ENCODE measurements around the gene DNAI7. TPM values are rescaled to one million over a fixed set of nuclear protein-coding genes. Genes with fewer than 3 reads are reported as not detected.

DNAI7 gene
- total and polyA plus RNA-seq, 2 donors (not counting 1 experiment from before 2014, with no cell fraction given), result 0.62 TPM; not detected in 1

DNA sequence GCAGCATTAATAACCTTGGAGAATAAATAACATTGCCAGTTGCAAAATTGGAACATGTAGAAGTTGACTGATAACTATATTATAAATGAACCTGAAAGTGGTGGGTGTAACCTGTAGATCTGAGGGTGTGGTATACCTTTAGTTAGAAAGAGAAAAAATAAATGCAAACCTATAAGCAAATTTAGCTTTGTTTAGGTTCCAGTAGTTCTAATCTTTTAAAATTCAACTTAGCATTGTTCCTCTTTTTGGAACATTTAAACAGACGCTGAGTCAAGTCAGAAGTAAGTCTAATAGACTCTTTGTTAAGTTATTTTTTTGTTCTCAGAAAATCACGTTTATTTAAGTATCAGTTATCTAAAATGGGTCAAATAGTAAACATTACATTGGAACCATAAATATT is 120.0 kb downstream of the DNAI7 start:
- H4K20me1 ChIP-seq (ENCODE audit: control insufficient read depth, insufficient read depth, low read length, poor library complexity, severe bottlenecking), result peaks cover 25% of the 10 kb centered on the region
- WGBS (ENCODE audit: insufficient coverage), result no CpG with 5 or more reads among the region's 2 CpGs
- Mint-ChIP-seq H3K4me3 (peak overlapping the region; percentile 29), H3K27ac (peak overlapping the region; percentile 62), H3K27me3 (no peaks in the 10 kb centered on the region), H3K4me1 (peaks cover 64% of the 10 kb centered on the region), H3K9me3 (ENCODE audit: insufficient read depth) (no peaks in the 10 kb centered on the region)
- peak overlapping the region in 1 of 2 donors; percentile 54 for H3K27ac ChIP-seq (ENCODE audit: low read length in 2 of 2)
- no peak for TF ChIP-seq EZH2 (IDR thresholded peaks at IDR 0.05; ENCODE audit: borderline replicate concordance, insufficient read depth, low read depth, low read length, poor library complexity, severe bottlenecking)
- TF ChIP-seq, protein P1, sequence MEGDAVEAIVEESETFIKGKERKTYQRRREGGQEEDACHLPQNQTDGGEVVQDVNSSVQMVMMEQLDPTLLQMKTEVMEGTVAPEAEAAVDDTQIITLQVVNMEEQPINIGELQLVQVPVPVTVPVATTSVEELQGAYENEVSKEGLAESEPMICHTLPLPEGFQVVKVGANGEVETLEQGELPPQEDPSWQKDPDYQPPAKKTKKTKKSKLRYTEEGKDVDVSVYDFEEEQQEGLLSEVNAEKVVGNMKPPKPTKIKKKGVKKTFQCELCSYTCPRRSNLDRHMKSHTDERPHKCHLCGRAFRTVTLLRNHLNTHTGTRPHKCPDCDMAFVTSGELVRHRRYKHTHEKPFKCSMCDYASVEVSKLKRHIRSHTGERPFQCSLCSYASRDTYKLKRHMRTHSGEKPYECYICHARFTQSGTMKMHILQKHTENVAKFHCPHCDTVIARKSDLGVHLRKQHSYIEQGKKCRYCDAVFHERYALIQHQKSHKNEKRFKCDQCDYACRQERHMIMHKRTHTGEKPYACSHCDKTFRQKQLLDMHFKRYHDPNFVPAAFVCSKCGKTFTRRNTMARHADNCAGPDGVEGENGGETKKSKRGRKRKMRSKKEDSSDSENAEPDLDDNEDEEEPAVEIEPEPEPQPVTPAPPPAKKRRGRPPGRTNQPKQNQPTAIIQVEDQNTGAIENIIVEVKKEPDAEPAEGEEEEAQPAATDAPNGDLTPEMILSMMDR (IDR thresholded peaks at IDR 0.05), result no peak
- ChIA-PET POLR2A (interaction anchor here (0.6 to 0.8 kb wide), 2 partner anchors 22 to 70 kb away, joined by 3 to 5 read pairs; a partner anchor contains a TSS), CTCF (interaction anchor here (1.2 to 3.3 kb wide), 4 partner anchors 53 to 83 kb away, joined by 3 to 13 read pairs (median 4); no protein-coding TSS in a partner anchor)
- intact Hi-C loops (cut with micrococcal nuclease), result loop anchor here (2.0 to 5.0 kb wide), 2 partner anchors 22 to 32 kb away; a partner anchor contains a TSS
- peaks cover 17 to 71% of the 10 kb centered on the region in 2 experiments for H3K36me3 ChIP-seq (replicated peaks in 1 of 2; ENCODE audit: control extremely low read depth in 1 of 2, control insufficient read depth in 1 of 2, extremely low read depth in 1 of 2, insufficient read depth in 2 of 2, low read length in 1 of 2)
- ATAC-seq (ENCODE audit: low read depth), result peak; percentile 43
- H3K9me3 ChIP-seq (ENCODE audit: control extremely low read depth in 1 of 3, control insufficient read depth in 2 of 3, insufficient read depth in 1 of 3, low read length in 2 of 3), result peaks cover 0 to 1% (median 0%) of the 10 kb centered on the region in 3 donors
- H3K27me3 ChIP-seq (replicated peaks in 1 of 4; ENCODE audit: control extremely low read depth in 1 of 4, control insufficient read depth in 3 of 4, insufficient read depth in 4 of 4, low read length in 3 of 4), result no peaks in the 10 kb centered on the region
- DNase-seq, result no peak
- peak overlapping the region; percentile 28 for H3K9ac ChIP-seq (ENCODE audit: low read length)
- H3K4me3 ChIP-seq (ENCODE audit: control extremely low read depth in 1 of 5, extremely low read depth in 1 of 5, insufficient read depth in 1 of 5, low read depth in 2 of 5, low read length in 4 of 5), result no peak overlapping the region
- H3K79me2 ChIP-seq (ENCODE audit: control insufficient read depth, insufficient read depth, low read length), result peaks cover 64% of the 10 kb centered on the region
- H3K4me2 ChIP-seq (replicated peaks; ENCODE audit: low read depth, low read length, poor library complexity, severe bottlenecking), result peak overlapping the region; percentile 44
- H3K4me1 ChIP-seq (ENCODE audit: control insufficient read depth in 2 of 2, insufficient read depth in 2 of 2, low read length in 2 of 2), result peaks cover 43 to 44% of the 10 kb centered on the region in 2 donors
- no peak overlapping the region for H2AFZ ChIP-seq (ENCODE audit: insufficient read depth, low read depth, low read length, poor library complexity, severe bottlenecking)

DNA sequence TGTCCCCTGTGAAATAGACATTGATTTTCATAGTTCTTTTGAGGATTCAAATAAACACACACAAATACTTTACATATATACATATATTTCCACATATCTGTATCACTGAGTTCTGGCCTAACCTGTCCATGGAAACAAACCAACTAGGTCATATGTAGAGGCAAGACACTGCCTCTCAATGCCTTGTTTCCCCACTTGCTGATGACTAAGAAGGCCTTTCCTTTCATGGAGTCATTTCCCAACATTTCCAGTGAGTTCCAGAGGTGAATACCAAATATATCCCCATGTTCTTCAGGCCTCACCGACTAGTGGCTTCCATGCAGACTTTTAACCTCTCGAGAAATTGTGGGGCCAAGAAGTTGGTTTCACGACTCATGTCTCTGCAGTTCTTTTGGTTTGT is 120.8 kb downstream of the DNAI7 start:
- no peaks in the 10 kb centered on the region for H3K27me3 ChIP-seq (replicated peaks in 1 of 4; ENCODE audit: control extremely low read depth in 1 of 4, control insufficient read depth in 3 of 4, insufficient read depth in 4 of 4, low read length in 3 of 4)
- H3K36me3 ChIP-seq (replicated peaks in 1 of 2; ENCODE audit: control extremely low read depth in 1 of 2, control insufficient read depth in 1 of 2, extremely low read depth in 1 of 2, insufficient read depth in 2 of 2, low read length in 1 of 2), result peaks cover 15 to 71% of the 10 kb centered on the region in 2 experiments
- ATAC-seq (ENCODE audit: low read depth) (no peak), DNase-seq (no peak)
- no peak overlapping the region for H3K9ac ChIP-seq (ENCODE audit: low read length)
- CTCF ChIA-PET, result interaction anchor here (0.5 to 3.3 kb wide), 4 partner anchors 74 to 110 kb away, joined by 3 to 13 read pairs (median 4); no protein-coding TSS in a partner anchor
- 45% methylated on average over 3 of the region's 3 CpGs for WGBS (ENCODE audit: insufficient coverage)
- Mint-ChIP-seq H3K27me3 (no peaks in the 10 kb centered on the region), H3K4me3 (peak overlapping the region; percentile 14), H3K9me3 (ENCODE audit: insufficient read depth) (no peaks in the 10 kb centered on the region), H3K4me1 (peaks cover 68% of the 10 kb centered on the region), H3K27ac (peak overlapping the region; percentile 62)
- H3K79me2 ChIP-seq (ENCODE audit: control insufficient read depth, insufficient read depth, low read length), result peaks cover 72% of the 10 kb centered on the region
- H3K4me1 ChIP-seq (ENCODE audit: control insufficient read depth in 2 of 2, insufficient read depth in 2 of 2, low read length in 2 of 2), result peaks cover 45 to 48% of the 10 kb centered on the region in 2 donors
- intact Hi-C loops (cut with micrococcal nuclease), result loop anchor here (2.0 to 5.0 kb wide), 2 partner anchors 21 to 33 kb away; a partner anchor contains a TSS
- peak overlapping the region; percentile 44 for H3K4me2 ChIP-seq (replicated peaks; ENCODE audit: low read depth, low read length, poor library complexity, severe bottlenecking)
- TF ChIP-seq, protein P1 (IDR thresholded peaks at IDR 0.05), result no peak
- no peak for TF ChIP-seq EZH2 (IDR thresholded peaks at IDR 0.05; ENCODE audit: borderline replicate concordance, insufficient read depth, low read depth, low read length, poor library complexity, severe bottlenecking)
- H4K20me1 ChIP-seq (ENCODE audit: control insufficient read depth, insufficient read depth, low read length, poor library complexity, severe bottlenecking), result peaks cover 34% of the 10 kb centered on the region
- POLR2A ChIA-PET, result interaction anchor here (2.1 kb wide), 1 partner anchor 21 kb away, joined by 7 read pairs; a partner anchor contains a TSS
- peaks cover 0 to 1% (median 0%) of the 10 kb centered on the region in 3 donors for H3K9me3 ChIP-seq (ENCODE audit: control extremely low read depth in 1 of 3, control insufficient read depth in 2 of 3, insufficient read depth in 1 of 3, low read length in 2 of 3)
- peak overlapping the region in 1 of 2 donors; percentile 54 for H3K27ac ChIP-seq (ENCODE audit: low read length in 2 of 2)
- H2AFZ ChIP-seq (ENCODE audit: insufficient read depth, low read depth, low read length, poor library complexity, severe bottlenecking), result no peak overlapping the region
- H3K4me3 ChIP-seq (ENCODE audit: control extremely low read depth in 1 of 5, extremely low read depth in 1 of 5, insufficient read depth in 1 of 5, low read depth in 2 of 5, low read length in 4 of 5), result no peak overlapping the region

All from B cell (primary cell).